Naive thymus-derived CD8-positive, alpha-beta T cell (primary cell): Measurements from ENCODE around the gene IGFBPL1. TPM values are rescaled to one million over a fixed set of nuclear protein-coding genes. Genes with fewer than 3 reads are reported as not detected.
"Not testable (repeated sequence)": the region's sequence is repeated elsewhere in the genome, so short reads cannot be mapped to it uniquely, and the experiment has no call there.

Source experiments
- ATAC-seq, 2 donors: fragments of 150-1000 bp; cut with Tn5 transposase in 1 of 2; sonication (Bioruptor Pico), chemical (Tn5 transposase) in 1 of 2; 1 replicate in 1 of 2; 2 replicates in 1 of 2; pipeline ENCODE4 v1.10.0; 2021; ENCODE audit warnings: mild to moderate bottlenecking in 2 of 2, moderate library complexity in 2 of 2
- POLR2A ChIA-PET: fragments of 350-600 bp; sonication (Branson Sonifier 250); formaldehyde crosslinking; loops from one replicate; lab custom pipeline; 2021; ENCODE audit warnings: antibody characterized with exemption; lab: Charles Lee
- DNase-seq, 10 donors: peaks; one replicate each; pipeline versions ENCODE4 v3.0.0 to v3.0.0-alpha.2; 2020 to 2022
- H3K27ac Mint-ChIP-seq, 10 donors: one replicate each; pipeline ENCODE4 v1.8.0; 2020 to 2022; ENCODE audit warnings: mild to moderate bottlenecking in 10 of 10, mixed read lengths in 10 of 10, moderate library complexity in 4 of 10, inconsistent platforms in 1 of 10
- H3K27me3 Mint-ChIP-seq, 5 donors: one replicate each; pipeline ENCODE4 v1.8.0; 2021 to 2022; ENCODE audit warnings: mixed read lengths in 5 of 5
- H3K36me3 Mint-ChIP-seq, 3 donors: one replicate each; pipeline ENCODE4 v1.8.0; 2020 to 2022; ENCODE audit warnings: mixed read lengths in 3 of 3, mild to moderate bottlenecking in 2 of 3, inconsistent platforms in 1 of 3
- H3K4me1 Mint-ChIP-seq, 4 donors: one replicate each; pipeline ENCODE4 v1.8.0; 2021 to 2022; ENCODE audit warnings: mixed read lengths in 4 of 4
- H3K4me3 Mint-ChIP-seq, 10 donors: one replicate each; pipeline ENCODE4 v1.8.0; 2020 to 2022; ENCODE audit warnings: mild to moderate bottlenecking in 10 of 10, mixed read lengths in 10 of 10, moderate library complexity in 6 of 10, inconsistent platforms in 1 of 10
- H3K9me3 Mint-ChIP-seq, 9 donors: one replicate each; pipeline ENCODE4 v1.8.0; 2020 to 2022; ENCODE audit warnings: mixed read lengths in 9 of 9, mild to moderate bottlenecking in 3 of 9, inconsistent platforms in 1 of 9, moderate library complexity in 1 of 9
- polyA plus RNA-seq, 3 donors: library from polyadenylated mRNA; unstranded; fragments of 300-500 nt; fragmentation: Illumina TruSeq; gene quantifications; one replicate each; pipeline ENCODE4 v1.2.3, GENCODE V29; 2021
- total RNA-seq, 8 experiments: library from RNA in 2 of 8; stranded (reverse) in 2 of 8; gene quantifications; one replicate each; pipeline ENCODE4 v1.2.3 and lab custom pipeline; 2021 to 2026

IGFBPL1 gene
- total and polyA plus RNA-seq, 5 experiments from 2014 or later: not detected

DNA sequence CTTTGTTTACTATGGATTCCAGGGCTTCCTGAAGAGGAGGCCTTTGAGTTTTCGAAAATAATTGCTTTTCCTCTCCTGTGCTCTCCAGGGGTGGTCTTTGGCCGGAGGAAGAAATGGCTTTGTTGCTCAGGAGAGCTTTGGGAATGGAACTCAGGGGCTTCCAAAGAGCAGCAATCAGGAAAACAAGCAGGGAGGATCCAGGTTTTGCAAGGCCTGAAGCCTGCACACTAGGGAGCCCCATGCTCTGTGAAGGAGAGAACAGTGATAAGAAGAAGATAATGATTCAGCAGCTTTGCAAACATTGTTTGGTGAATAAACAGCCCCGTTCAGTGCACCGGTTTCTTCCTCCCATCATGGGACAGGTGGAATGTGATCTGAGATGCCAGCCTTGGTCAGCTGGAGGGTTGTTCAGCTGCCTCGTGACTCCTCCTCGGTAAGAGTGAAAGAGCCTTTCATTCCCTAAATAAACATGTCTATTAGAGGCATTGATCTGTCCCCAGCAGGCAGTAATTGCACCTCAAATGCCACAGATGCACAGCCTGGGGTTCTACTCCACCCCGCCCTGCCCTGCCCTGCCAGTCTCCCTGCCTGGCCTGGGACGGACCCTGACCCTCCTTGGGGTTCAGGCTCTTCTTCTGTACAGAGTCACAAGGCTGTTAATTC lies 43.3 kb downstream of the IGFBPL1 start:
- H3K9me3 Mint-ChIP-seq: peaks cover 0 to 11% (median 0%) of the 10 kb centered on the region in 9 donors
- H3K4me1 Mint-ChIP-seq: no peaks in the 10 kb centered on the region
- no peak overlapping the region for H3K27ac Mint-ChIP-seq
- H3K4me3 Mint-ChIP-seq: no peak overlapping the region
- ATAC-seq (no peak), DNase-seq (no peak)
- no peaks in the 10 kb centered on the region for H3K36me3 Mint-ChIP-seq
- POLR2A ChIA-PET: no interaction called here
- H3K27me3 Mint-ChIP-seq: peaks cover 0 to 11% (median 0%) of the 10 kb centered on the region in 5 donors

DNA sequence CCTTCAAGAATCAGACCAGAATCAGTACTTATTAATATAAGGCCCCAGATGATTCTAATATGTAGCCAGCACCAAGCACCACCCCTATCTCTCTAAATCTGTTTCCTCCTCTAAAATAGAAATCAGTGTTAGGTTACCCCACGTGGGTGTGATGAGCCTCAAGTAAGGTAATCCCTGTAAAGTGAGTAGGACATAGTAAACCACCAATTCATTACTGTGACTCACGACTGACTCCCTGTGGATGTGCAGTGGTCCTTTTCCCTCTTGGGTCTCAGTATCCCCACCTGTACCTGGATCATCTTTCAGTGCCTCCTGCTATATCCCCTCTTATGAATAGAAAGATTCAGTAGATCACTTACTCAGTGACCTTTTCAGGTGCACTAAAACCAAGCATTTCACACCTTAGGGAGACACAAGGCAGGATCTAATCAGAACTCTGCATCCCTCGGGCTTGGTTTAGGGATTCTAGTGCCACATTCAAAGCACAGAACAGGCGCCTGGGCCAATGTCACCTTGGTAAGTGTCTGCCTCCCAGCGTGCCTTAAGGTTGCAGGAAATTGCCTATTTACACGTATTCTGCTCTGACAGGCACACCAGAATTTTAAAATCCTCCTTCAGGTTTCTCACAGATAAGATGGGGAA lies 43.9 kb downstream of the IGFBPL1 start:
- H3K36me3 Mint-ChIP-seq: no peaks in the 10 kb centered on the region
- H3K9me3 Mint-ChIP-seq: peaks cover 0 to 10% (median 0%) of the 10 kb centered on the region in 9 donors
- H3K27ac Mint-ChIP-seq: peak overlapping the region in 1 of 10 donors; percentile 11
- POLR2A ChIA-PET: no interaction called here
- no peaks in the 10 kb centered on the region for H3K4me1 Mint-ChIP-seq
- no peak overlapping the region for H3K4me3 Mint-ChIP-seq
- DNase-seq (no peak), ATAC-seq (no peak)
- peaks cover 0 to 9% (median 0%) of the 10 kb centered on the region in 5 donors for H3K27me3 Mint-ChIP-seq

DNA sequence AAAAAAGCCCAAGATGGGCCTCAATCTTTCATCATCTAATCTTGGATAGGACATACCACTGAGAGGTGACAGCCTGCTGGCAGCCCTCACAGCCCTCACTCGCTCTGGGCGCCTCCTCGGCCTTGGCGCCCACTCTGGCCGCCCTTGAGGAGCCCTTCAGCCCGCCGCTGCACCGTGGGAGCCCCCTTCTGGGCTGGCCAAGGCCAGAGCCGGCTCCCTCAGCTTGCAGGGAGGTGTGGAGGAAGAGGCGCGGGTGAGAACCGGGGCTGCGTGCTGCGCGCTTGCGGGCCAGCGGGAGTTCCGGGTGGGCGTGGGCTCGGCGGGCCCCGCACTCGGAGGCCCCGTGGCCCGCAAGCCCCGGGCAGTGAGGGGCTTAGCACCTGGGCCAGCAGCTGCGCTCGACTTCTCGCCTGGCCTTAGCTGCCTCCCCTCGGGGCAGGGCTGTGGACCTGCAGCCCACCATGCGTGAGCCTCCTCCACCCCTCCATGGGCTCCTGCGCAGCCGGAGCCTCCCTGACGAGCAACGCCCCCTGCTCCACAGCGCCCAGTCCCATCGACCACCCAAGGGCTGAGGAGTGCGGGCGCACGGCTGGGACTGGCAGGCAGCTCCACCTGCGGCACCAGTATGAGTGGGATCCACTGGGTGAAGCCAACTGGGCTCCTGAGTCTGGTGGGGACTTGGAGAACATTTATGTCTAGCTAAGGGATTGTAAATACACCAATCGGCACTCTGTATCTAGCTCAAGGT lies 46.7 kb downstream of the IGFBPL1 start:
- H3K9me3 Mint-ChIP-seq, H3K4me3 Mint-ChIP-seq, ATAC-seq, H3K27ac Mint-ChIP-seq, DNase-seq, H3K36me3 Mint-ChIP-seq, H3K27me3 Mint-ChIP-seq, H3K4me1 Mint-ChIP-seq, POLR2A ChIA-PET: not testable (repeated sequence)

DNA sequence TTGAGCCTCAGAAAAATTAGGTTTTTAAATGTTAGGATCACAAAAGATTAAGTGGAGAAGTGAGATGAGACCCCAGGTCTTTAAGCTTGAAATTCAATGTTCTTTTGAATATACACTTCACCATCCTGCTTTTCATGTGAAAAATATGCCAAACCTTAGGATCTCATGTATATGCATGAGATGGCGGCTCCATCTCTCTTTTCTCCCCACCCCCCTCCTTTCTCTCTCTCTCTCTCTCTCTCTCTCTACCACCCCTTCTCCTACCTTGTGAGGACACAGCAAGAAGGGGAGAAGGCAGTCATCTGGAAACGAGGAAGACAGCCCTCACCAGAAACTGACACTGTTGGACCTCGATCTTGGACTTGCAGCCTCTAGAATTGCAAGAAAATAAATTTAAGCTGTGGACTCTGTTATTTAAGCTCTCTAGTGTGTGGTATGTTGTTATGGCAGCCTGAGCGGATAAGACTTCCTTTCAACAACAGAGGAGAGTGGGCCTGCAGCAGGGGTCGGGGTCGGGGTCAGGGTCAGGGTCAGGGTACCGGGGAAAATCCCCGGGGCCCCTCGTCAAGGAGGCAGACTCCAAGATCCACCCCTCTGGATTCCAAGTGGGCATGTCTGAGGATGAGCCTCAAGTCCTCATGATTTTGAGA lies 48.1 kb downstream of the IGFBPL1 start:
- Mint-ChIP-seq H3K4me1 (peaks cover 0 to 1% (median 0%) of the 10 kb centered on the region in 4 donors), H3K27ac (peak overlapping the region in 1 of 10 donors; percentile 17), H3K27me3 (peaks cover 2 to 10% (median 4%) of the 10 kb centered on the region in 5 donors), H3K9me3 (no peaks in the 10 kb centered on the region), H3K36me3 (no peaks in the 10 kb centered on the region), H3K4me3 (no peak overlapping the region)
- no peak for ATAC-seq
- POLR2A ChIA-PET: no interaction called here
- no peak for DNase-seq

DNA sequence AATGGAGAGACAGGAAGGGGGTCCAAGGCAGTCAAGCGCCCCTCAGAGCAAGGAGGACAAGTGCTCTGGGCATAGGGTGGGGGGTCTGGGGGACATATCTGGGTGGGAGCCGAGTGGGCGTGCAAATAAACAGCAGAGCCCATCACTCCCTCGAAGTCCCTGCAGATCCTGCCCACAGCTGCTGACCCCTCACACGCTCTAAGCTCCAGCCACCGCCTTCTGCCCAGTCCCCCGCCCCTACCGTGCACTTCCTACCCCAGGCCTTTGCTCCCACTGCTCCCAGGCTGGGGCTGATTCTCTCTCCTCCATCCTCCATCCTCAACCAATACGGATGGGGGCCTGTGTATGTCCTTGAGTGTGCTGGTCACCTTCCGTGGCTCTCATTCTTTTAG lies 48.7 kb downstream of the IGFBPL1 start:
- Mint-ChIP-seq H3K36me3 (no peaks in the 10 kb centered on the region), H3K27me3 (peaks cover 3 to 10% (median 4%) of the 10 kb centered on the region in 5 donors), H3K4me3 (no peak overlapping the region), H3K27ac (no peak overlapping the region), H3K9me3 (no peaks in the 10 kb centered on the region), H3K4me1 (peaks cover 0 to 1% (median 0%) of the 10 kb centered on the region in 4 donors)
- POLR2A ChIA-PET: no interaction called here
- no peak for ATAC-seq
- no peak for DNase-seq

DNA sequence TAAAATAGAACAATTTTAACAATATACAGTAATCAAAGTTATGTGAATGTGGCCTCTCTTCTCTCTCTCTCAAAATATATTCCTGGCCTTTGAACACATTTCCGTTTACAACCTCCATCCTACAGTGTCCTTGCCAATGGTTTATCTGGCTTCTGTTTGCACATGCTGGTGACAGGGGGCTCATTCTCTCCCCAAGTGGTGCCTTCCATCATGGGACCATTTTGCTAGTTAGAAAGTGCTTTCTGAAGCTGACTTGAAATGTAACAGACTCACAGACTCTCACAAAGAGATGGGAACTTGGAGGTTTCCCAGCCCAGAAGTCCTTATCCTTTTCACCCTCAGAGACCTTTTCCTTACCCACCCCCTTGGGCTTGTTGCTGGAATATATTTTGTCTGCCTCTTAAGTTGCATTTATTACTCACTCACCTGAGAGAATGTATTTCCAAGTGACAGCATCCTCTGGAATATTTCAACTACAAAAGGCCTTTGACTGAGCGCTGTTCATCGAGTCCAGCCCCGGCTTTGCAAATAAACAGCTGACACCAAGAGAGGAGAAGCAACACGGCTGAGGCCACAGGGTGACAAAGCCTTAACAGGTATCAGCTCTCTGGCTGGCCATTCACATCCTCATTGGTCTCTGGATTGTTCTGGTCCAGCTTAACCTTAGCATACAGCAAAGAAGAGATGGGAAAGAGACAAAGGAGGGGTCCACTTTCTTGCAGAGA lies 49.2 kb downstream of the IGFBPL1 start:
- ATAC-seq (no peak), DNase-seq (no peak)
- H3K4me1 Mint-ChIP-seq: peaks cover 0 to 1% (median 0%) of the 10 kb centered on the region in 4 donors
- H3K36me3 Mint-ChIP-seq: no peaks in the 10 kb centered on the region
- peaks cover 3 to 10% (median 4%) of the 10 kb centered on the region in 5 donors for H3K27me3 Mint-ChIP-seq
- no peaks in the 10 kb centered on the region for H3K9me3 Mint-ChIP-seq
- no peak overlapping the region for H3K4me3 Mint-ChIP-seq
- H3K27ac Mint-ChIP-seq: no peak overlapping the region
- POLR2A ChIA-PET: no interaction called here

DNA sequence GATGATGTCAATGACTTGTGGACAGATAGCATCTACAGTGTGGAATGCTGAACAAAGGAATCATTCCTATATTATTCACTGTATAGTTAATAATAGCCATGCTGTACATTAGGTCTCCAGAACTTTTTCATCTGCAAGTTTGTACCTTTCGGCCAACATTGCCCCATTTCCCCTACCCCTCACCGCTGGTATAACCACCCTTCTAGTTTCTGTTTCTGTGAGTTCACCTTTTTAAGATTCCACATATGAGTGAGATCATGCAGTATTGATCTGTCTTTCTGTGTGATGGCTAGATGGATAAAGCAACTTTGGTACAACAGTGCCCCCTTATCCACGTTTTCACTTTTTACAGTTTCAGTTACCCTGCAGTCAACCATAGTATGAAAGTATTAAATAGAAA lies 50.6 kb downstream of the IGFBPL1 start:
- DNase-seq (no peak), ATAC-seq (no peak)
- POLR2A ChIA-PET: no interaction called here
- no peak overlapping the region for H3K4me3 Mint-ChIP-seq
- H3K27me3 Mint-ChIP-seq: peaks cover 3 to 10% (median 6%) of the 10 kb centered on the region in 5 donors
- H3K27ac Mint-ChIP-seq: no peak overlapping the region
- no peaks in the 10 kb centered on the region for H3K9me3 Mint-ChIP-seq
- H3K36me3 Mint-ChIP-seq: no peaks in the 10 kb centered on the region
- H3K4me1 Mint-ChIP-seq: peaks cover 0 to 1% (median 0%) of the 10 kb centered on the region in 4 donors

DNA sequence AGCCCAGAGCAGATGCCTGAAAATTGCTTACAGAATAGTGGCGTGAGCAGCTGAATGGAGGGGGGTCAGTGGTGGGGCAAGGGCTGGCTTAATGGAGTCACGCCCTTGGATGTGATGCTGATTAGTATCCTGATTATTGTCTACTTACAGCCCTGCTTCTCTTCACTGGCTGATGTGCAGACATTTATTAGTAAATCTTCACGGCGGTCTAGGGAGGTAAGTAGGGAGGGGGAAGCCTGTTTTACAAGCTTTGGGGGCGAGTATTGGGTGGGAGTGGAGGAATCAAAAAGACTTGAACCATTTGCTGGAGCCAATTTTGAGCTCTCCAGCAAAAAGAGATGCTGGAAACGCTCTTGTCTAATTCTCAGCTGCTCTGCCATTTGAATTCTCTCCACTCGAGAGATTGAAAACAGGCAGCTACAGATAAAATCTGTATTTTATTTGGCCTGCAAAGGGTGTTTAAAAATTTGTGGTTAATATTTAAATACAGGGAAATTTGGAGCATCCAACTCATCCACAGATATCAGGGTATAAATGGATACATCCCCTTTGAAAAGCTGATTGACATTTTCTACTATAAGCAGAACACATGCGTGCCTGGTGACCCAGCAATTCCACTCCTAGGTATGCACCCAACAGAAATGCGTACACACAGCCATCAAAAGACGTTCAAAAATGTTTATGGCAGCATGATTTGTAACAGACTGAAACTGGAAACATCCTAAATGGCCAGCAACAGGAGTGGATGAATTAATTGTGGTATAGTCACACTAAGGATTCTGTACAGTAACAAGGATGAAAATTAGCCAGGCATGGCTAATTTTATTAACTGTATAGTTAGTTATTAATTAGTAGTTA lies 51.3 kb downstream of the IGFBPL1 start:
- ATAC-seq: no peak
- Mint-ChIP-seq H3K9me3 (no peaks in the 10 kb centered on the region), H3K36me3 (no peaks in the 10 kb centered on the region), H3K4me1 (peaks cover 0 to 1% (median 0%) of the 10 kb centered on the region in 4 donors), H3K4me3 (no peak overlapping the region), H3K27me3 (peaks cover 3 to 10% (median 6%) of the 10 kb centered on the region in 5 donors), H3K27ac (no peak overlapping the region)
- POLR2A ChIA-PET: no interaction called here
- no peak for DNase-seq

DNA sequence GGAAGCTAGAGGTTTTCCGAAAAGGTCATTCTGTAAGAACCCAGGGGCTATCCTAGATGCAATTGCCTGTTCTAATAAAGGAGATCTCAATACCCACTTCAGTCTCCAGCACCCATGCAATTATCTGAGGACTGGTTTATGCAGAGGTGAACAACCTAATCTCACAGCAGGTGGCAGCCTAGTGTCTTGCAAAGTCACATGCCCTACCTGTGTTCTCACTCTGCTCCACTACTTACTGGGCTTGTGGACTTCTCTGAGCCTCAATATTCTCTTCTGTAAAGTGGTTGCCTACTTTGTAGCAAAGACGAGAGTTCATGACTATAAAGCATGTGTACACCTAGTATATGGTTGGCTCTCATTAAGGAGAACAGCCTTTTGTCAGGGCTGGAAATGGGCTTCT lies 52.8 kb downstream of the IGFBPL1 start:
- POLR2A ChIA-PET: no interaction called here
- Mint-ChIP-seq H3K4me3 (no peak overlapping the region), H3K27me3 (peaks cover 3 to 10% (median 6%) of the 10 kb centered on the region in 5 donors), H3K9me3 (no peaks in the 10 kb centered on the region), H3K4me1 (peaks cover 0 to 1% (median 0%) of the 10 kb centered on the region in 4 donors), H3K27ac (no peak overlapping the region), H3K36me3 (no peaks in the 10 kb centered on the region)
- ATAC-seq (peak; percentile 53 to 57), DNase-seq (peak in 6 of 10 donors; percentile 6 to 42 (median 16))

DNA sequence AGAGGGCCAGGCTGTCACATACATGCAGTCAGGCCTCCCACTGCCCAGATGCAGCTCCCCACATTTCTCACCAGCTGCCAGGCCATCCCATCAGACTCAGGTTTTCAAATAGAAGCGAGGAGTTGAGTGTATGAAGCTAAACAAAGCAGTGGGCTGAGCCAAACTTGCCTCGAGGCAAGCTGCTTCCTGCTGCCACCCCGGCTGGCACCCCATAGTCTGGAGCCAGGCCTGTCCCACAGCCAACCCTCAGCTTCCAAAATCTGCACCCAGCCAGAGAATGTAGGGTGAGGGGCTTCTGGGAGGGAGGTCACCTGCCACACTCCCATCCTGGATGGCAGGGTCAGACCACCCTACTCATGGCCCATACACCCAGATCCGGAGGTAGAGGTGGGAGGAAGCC lies 54.1 kb downstream of the IGFBPL1 start:
- H3K4me3 Mint-ChIP-seq: no peak overlapping the region
- POLR2A ChIA-PET: no interaction called here
- no peaks in the 10 kb centered on the region for H3K9me3 Mint-ChIP-seq
- ATAC-seq (no peak), DNase-seq (no peak)
- H3K36me3 Mint-ChIP-seq: no peaks in the 10 kb centered on the region
- peaks cover 0 to 1% (median 0%) of the 10 kb centered on the region in 4 donors for H3K4me1 Mint-ChIP-seq
- H3K27me3 Mint-ChIP-seq: peaks cover 6 to 10% (median 6%) of the 10 kb centered on the region in 5 donors
- H3K27ac Mint-ChIP-seq: no peak overlapping the region

DNA sequence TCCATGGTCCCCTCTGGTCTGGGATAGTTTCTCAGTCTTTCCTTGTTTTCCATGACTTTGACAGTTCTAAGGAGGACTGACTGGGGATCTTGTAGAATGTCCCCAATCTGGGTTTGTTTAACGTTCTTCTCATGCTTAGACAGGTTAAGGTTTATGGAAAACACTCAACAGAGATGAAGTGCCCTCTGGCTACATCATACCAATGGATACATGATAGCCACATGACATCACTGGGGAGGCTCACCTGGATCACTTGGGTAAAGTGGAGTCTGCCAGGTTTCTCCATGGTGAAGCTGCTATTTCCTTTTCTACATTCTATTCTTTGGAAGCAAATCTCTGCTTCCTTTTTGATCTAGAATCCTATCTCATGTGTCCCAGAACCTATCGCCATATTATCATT lies 55.5 kb downstream of the IGFBPL1 start:
- Mint-ChIP-seq H3K9me3 (no peaks in the 10 kb centered on the region), H3K27me3 (peaks cover 4 to 15% (median 8%) of the 10 kb centered on the region in 5 donors), H3K4me1 (peaks cover 0 to 1% (median 0%) of the 10 kb centered on the region in 4 donors), H3K4me3 (no peak overlapping the region), H3K27ac (peak overlapping the region in 1 of 10 donors; percentile 52), H3K36me3 (no peaks in the 10 kb centered on the region)
- no peak for ATAC-seq
- no peak for DNase-seq
- POLR2A ChIA-PET: no interaction called here
